WTC11 (cell line): ENCODE data around the gene PGS1. TPM values are rescaled to one million over a fixed set of nuclear protein-coding genes. Genes with fewer than 3 reads are reported as not detected.

Experiments used
- ATAC-seq: fragments of 200-7000 bp; cut with Tn5 transposase; 2 replicates; pipeline ENCODE4 v1.10.0; 2021; ENCODE audit warnings: mild to moderate bottlenecking, moderate library complexity
- CTCF ChIA-PET: fragments of 300-600 bp; sonication (Branson Sonifier 250); formaldehyde crosslinking; loops from one replicate; lab custom pipeline; 2021; ENCODE audit warnings: antibody characterized with exemption; lab: Charles Lee
- POLR2A ChIA-PET: fragments of 350-600 bp; sonication (Branson Sonifier 250); formaldehyde crosslinking; loops from one replicate; lab custom pipeline; 2021; ENCODE audit warnings: antibody characterized with exemption; lab: Charles Lee
- DNase-seq: peaks from one replicate; pipeline ENCODE4 v3.0.0; 2021; ENCODE audit warnings: low spot score
- H3K27ac Mint-ChIP-seq: 2 replicates; pipeline ENCODE4 v1.8.0; 2021; ENCODE audit warnings: mixed read lengths
- H3K27me3 Mint-ChIP-seq: 2 replicates; pipeline ENCODE4 v1.8.0; 2021; ENCODE audit warnings: low read depth, mild to moderate bottlenecking, moderate library complexity, mixed read lengths
- H3K36me3 Mint-ChIP-seq: 2 replicates; pipeline ENCODE4 v1.8.0; 2021; ENCODE audit warnings: mixed read lengths
- H3K4me1 Mint-ChIP-seq: 2 replicates; pipeline ENCODE4 v1.8.0; 2022; ENCODE audit warnings: mixed read lengths
- H3K4me3 Mint-ChIP-seq: 2 replicates; pipeline ENCODE4 v1.8.0; 2021; ENCODE audit warnings: mild to moderate bottlenecking, moderate library complexity, mixed read lengths
- H3K9me3 Mint-ChIP-seq: 2 replicates; pipeline ENCODE4 v1.8.0; 2021; ENCODE audit warnings: mixed read lengths
- FOXP1 ChIP-seq: sonication (generic); formaldehyde crosslinking; IDR thresholded peaks from 2 replicates; pipeline ENCODE4 v1.8.0; 2022; ENCODE audit warnings: missing genetic modification reagents, mild to moderate bottlenecking, moderate library complexity, borderline replicate concordance
- GABPB1 ChIP-seq: sonication (generic); formaldehyde crosslinking; IDR thresholded peaks from 2 replicates; pipeline ENCODE4 v1.8.1; 2023; ENCODE audit warnings: mild to moderate bottlenecking, missing genetic modification reagents
- KAT7 ChIP-seq: sonication (generic); formaldehyde crosslinking; IDR thresholded peaks from 2 replicates; pipeline ENCODE4 v1.8.1; 2023; ENCODE audit warnings: missing genetic modification reagents, mild to moderate bottlenecking, borderline replicate concordance
- NR2C2 ChIP-seq: sonication (generic); formaldehyde crosslinking; IDR thresholded peaks from 2 replicates; pipeline ENCODE4 v1.8.0; 2022; ENCODE audit warnings: mild to moderate bottlenecking, missing genetic modification reagents
- TEAD4 ChIP-seq: sonication (generic); formaldehyde crosslinking; IDR thresholded peaks from 2 replicates; pipeline ENCODE4 v1.8.0; 2022; ENCODE audit warnings: mild to moderate bottlenecking, missing genetic modification reagents
- ZNF121 ChIP-seq: sonication (generic); formaldehyde crosslinking; IDR thresholded peaks from 2 replicates; pipeline ENCODE4 v1.8.0; 2023; ENCODE audit warnings: missing genetic modification reagents
- ZNF232 ChIP-seq: sonication (generic); formaldehyde crosslinking; IDR thresholded peaks from 2 replicates; pipeline ENCODE4 v1.8.0; 2022; ENCODE audit warnings: mild to moderate bottlenecking, missing genetic modification reagents
- ZNF263 ChIP-seq: sonication (generic); formaldehyde crosslinking; IDR thresholded peaks from 2 replicates; pipeline ENCODE4 v1.8.1; 2022; ENCODE audit warnings: low read depth, mild to moderate bottlenecking, moderate library complexity, missing genetic modification reagents
- total RNA-seq: library from RNA; stranded (reverse); gene quantifications from 3 replicates; pipeline ENCODE4 v1.2.3, GENCODE V29; 2021
- TF ChIP-seq, protein P1 (sequence below): fragments of 250-450 bp; sonication (Bioruptor Pico); IDR thresholded peaks from 2 replicates; pipeline ENCODE4 v1.8.0; 2021; ENCODE audit warnings: mild to moderate bottlenecking
- TF ChIP-seq, protein P2 (sequence below): sonication (generic); formaldehyde crosslinking; IDR thresholded peaks from 2 replicates; pipeline ENCODE4 v1.8.1; 2023; ENCODE audit warnings: mild to moderate bottlenecking, moderate library complexity, missing genetic modification reagents
- TF ChIP-seq, protein P3 (sequence below): sonication (generic); formaldehyde crosslinking; IDR thresholded peaks from 2 replicates; pipeline ENCODE4 v1.8.1; 2022; ENCODE audit warnings: missing genetic modification reagents, borderline replicate concordance
- TF ChIP-seq, protein P4 (sequence below): sonication (generic); formaldehyde crosslinking; IDR thresholded peaks from 2 replicates; pipeline ENCODE4 v1.8.0; 2023; ENCODE audit warnings: missing genetic modification reagents
- TF ChIP-seq, protein P5 (sequence below): sonication (generic); formaldehyde crosslinking; IDR thresholded peaks from 2 replicates; pipeline ENCODE4 v1.8.0; 2022; ENCODE audit warnings: mild to moderate bottlenecking, missing genetic modification reagents
- TF ChIP-seq, protein P6 (sequence below): sonication (generic); formaldehyde crosslinking; IDR thresholded peaks from 2 replicates; pipeline ENCODE4 v1.8.0; 2023; ENCODE audit warnings: mild to moderate bottlenecking, missing genetic modification reagents

PGS1 gene
- total RNA-seq, 1 experiment from 2014 or later, result 51.4 TPM

DNA sequence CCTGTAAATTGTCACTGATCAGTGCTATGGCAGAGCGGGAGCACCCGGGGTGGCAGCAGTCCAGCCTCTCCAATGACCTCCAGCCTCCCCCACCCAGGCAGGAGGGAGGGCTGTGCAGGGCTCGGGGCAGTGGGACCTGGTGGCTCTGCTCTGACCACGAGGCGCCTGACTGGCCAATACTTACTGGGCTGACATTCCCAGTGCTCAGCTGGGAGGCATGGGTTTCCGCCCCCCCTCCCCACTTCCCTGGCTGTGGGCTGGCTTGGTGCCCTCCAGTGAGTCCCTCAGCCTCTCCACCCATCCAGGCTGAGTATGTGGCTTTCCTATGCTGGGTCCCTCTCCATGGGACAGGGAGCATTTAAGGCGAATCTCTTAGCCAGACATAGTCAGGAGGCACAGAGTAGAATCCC, 21.3 kb upstream of the PGS1 start:
- peaks cover 67% of the 10 kb centered on the region for H3K4me1 Mint-ChIP-seq
- peak overlapping the region; percentile 74; the same call in 1 of the 2 replicates for H3K27ac Mint-ChIP-seq
- H3K4me3 Mint-ChIP-seq, result peak overlapping the region; percentile 70
- peaks cover 6% of the 10 kb centered on the region for H3K36me3 Mint-ChIP-seq
- ATAC-seq, result no peak
- TF ChIP-seq, protein P1, sequence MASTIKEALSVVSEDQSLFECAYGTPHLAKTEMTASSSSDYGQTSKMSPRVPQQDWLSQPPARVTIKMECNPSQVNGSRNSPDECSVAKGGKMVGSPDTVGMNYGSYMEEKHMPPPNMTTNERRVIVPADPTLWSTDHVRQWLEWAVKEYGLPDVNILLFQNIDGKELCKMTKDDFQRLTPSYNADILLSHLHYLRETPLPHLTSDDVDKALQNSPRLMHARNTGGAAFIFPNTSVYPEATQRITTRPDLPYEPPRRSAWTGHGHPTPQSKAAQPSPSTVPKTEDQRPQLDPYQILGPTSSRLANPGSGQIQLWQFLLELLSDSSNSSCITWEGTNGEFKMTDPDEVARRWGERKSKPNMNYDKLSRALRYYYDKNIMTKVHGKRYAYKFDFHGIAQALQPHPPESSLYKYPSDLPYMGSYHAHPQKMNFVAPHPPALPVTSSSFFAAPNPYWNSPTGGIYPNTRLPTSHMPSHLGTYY (CRISPR knock-in tag), result no peak
- TF ChIP-seq NR2C2 (CRISPR knock-in tag), result no peak
- TF ChIP-seq FOXP1 (CRISPR knock-in tag), result 0 out of 2 replicates have a peak, but pooled peaks have one; percentile 37
- no peak for TF ChIP-seq TEAD4 (CRISPR knock-in tag)
- peaks cover 23% of the 10 kb centered on the region for H3K27me3 Mint-ChIP-seq
- ChIA-PET POLR2A (interaction anchor here (1.7 kb wide), 1 partner anchor 42 kb away, joined by 7 read pairs; no protein-coding TSS in a partner anchor), CTCF (interaction anchor here (1.1 to 1.9 kb wide), 3 partner anchors 22 to 170 kb away, joined by 5 to 7 read pairs (median 5); partner anchors contain the start of genes AFMID and TK1)
- H3K9me3 Mint-ChIP-seq, result no peaks in the 10 kb centered on the region
- DNase-seq, result no peak

DNA sequence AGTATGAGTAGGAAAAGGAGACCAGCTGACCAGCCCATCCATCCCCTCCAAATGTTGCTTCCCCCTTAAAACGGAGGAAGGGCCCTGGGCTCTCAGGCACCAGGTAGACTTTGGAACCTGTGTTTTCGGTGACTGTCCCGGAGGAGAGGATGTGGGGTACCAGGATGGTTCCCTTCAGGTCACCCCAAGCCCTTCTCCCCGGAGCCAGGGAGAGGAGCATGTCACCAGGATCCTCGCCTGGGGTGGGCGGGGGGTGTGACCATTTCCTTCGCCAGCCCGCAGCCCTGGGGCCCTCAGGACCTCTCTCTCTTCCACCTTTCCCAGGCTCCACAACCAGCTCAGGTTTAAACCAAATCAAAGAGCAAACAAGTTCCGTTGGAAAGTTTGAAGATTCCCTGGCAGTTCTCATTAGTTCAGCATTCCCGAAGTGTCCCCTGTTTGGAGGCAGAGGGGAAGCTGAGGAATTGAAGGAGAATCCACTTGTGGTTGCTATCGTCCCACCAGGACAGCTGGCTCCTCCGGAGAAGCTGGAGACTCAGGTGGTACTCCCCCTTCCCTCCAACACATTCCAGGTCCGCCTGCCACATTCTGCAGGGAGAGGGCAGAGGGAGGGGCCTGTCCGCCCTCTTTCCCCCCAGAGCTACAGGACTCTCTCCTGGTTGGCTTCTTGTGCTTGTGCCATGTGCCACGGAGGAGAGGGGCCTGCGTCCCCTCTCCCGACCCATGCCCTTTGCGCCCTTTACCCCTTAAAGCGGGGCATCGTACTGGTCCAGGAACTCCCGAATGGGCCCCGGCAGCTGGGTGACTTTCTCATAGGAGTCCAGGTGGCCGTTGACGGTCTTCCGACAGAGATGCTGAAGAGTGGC, 20.5 kb upstream of the PGS1 start:
- Mint-ChIP-seq H3K4me1 (peaks cover 71% of the 10 kb centered on the region), H3K27me3 (peaks cover 23% of the 10 kb centered on the region), H3K9me3 (no peaks in the 10 kb centered on the region), H3K36me3 (peaks cover 6% of the 10 kb centered on the region), H3K27ac (peak overlapping the region; percentile 41; the same call in 1 of the 2 replicates), H3K4me3 (peak overlapping the region; percentile 70)
- TF ChIP-seq, protein P2, sequence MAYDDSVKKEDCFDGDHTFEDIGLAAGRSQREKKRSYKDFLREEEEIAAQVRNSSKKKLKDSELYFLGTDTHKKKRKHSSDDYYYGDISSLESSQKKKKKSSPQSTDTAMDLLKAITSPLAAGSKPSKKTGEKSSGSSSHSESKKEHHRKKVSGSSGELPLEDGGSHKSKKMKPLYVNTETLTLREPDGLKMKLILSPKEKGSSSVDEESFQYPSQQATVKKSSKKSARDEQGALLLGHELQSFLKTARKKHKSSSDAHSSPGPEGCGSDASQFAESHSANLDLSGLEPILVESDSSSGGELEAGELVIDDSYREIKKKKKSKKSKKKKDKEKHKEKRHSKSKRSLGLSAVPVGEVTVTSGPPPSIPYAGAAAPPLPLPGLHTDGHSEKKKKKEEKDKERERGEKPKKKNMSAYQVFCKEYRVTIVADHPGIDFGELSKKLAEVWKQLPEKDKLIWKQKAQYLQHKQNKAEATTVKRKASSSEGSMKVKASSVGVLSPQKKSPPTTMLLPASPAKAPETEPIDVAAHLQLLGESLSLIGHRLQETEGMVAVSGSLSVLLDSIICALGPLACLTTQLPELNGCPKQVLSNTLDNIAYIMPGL (CRISPR knock-in tag), result 0 out of 2 replicates have a peak, but pooled peaks have one; percentile 22
- TF ChIP-seq, protein P3, sequence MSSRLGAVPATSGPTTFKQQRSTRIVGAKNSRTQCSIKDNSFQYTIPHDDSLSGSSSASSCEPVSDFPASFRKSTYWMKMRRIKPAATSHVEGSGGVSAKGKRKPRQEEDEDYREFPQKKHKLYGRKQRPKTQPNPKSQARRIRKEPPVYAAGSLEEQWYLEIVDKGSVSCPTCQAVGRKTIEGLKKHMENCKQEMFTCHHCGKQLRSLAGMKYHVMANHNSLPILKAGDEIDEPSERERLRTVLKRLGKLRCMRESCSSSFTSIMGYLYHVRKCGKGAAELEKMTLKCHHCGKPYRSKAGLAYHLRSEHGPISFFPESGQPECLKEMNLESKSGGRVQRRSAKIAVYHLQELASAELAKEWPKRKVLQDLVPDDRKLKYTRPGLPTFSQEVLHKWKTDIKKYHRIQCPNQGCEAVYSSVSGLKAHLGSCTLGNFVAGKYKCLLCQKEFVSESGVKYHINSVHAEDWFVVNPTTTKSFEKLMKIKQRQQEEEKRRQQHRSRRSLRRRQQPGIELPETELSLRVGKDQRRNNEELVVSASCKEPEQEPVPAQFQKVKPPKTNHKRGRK, result no peak
- TF ChIP-seq, protein P4, sequence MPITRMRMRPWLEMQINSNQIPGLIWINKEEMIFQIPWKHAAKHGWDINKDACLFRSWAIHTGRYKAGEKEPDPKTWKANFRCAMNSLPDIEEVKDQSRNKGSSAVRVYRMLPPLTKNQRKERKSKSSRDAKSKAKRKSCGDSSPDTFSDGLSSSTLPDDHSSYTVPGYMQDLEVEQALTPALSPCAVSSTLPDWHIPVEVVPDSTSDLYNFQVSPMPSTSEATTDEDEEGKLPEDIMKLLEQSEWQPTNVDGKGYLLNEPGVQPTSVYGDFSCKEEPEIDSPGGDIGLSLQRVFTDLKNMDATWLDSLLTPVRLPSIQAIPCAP (CRISPR knock-in tag), result no peak
- TF ChIP-seq GABPB1 (CRISPR knock-in tag) (no peak), FOXP1 (CRISPR knock-in tag) (no peak)
- TF ChIP-seq, protein P5, sequence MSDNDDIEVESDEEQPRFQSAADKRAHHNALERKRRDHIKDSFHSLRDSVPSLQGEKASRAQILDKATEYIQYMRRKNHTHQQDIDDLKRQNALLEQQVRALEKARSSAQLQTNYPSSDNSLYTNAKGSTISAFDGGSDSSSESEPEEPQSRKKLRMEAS (CRISPR knock-in tag), result 0 out of 2 replicates have a peak, but pooled peaks have one; percentile 32
- ATAC-seq (no peak), DNase-seq (peak; percentile 46)
- ChIA-PET CTCF (interaction anchor here (0.8 to 9.8 kb wide), 7 partner anchors 12 to 171 kb away, joined by 3 to 115 read pairs (median 5); partner anchors contain the start of genes AFMID and TK1), POLR2A (interaction anchor here (0.9 to 1.7 kb wide), 6 partner anchors 11 to 107 kb away, joined by 3 to 10 read pairs (median 4); no protein-coding TSS in a partner anchor)

DNA sequence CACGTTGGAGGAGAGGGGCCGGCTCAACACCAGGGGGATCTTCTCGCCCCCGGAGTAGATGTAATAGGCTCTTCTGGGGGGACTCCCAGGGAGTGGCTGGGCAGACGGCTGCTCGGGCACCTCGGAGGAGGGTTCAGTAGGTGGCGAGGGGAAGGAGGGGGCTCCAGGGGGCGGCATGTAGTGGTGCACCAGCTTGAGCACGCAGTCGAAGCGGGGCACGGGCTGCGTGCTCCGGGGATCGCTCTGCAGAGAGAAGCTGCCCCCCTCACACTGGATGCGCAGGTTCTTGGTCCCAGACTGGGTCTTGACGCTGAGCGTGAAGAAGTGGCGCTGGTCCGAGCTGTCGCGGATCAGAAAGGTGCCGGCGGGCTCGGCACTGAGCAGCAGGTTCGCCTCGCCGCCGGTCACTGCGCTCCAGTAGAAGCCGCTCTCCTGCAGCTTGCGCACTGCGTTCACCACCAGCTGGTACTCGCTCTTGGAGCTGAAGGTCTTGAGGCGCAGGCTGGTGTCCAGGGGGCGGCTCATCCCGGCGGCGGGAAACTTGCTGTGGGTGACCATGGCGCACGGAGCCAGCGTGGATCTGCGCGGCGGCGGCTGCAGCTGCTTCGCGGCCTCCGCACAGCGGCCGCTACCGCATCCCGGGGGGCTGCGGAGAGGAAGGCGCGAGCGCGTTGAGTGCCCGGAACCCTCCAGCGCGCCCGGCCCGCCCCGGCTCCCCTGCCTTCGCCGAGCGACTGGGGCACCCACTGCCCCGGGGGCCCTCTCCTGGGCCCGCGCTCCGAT, 19.7 kb upstream of the PGS1 start:
- Mint-ChIP-seq H3K36me3 (peaks cover 6% of the 10 kb centered on the region), H3K9me3 (no peaks in the 10 kb centered on the region), H3K4me3 (peak overlapping the region; percentile 70), H3K27me3 (peaks cover 21% of the 10 kb centered on the region), H3K27ac (no peak overlapping the region), H3K4me1 (peaks cover 70% of the 10 kb centered on the region)
- POLR2A ChIA-PET, result interaction anchor here (0.9 to 1.7 kb wide), 6 partner anchors 11 to 108 kb away, joined by 3 to 10 read pairs (median 4); no protein-coding TSS in a partner anchor
- CTCF ChIA-PET, result interaction anchor here (1.0 to 9.8 kb wide), 7 partner anchors 11 to 172 kb away, joined by 3 to 115 read pairs (median 5); partner anchors contain the start of genes AFMID and TK1
- peak; percentile 48 for DNase-seq
- ATAC-seq, result no peak
- TF ChIP-seq ZNF121, result no peak
- TF ChIP-seq, protein P6, sequence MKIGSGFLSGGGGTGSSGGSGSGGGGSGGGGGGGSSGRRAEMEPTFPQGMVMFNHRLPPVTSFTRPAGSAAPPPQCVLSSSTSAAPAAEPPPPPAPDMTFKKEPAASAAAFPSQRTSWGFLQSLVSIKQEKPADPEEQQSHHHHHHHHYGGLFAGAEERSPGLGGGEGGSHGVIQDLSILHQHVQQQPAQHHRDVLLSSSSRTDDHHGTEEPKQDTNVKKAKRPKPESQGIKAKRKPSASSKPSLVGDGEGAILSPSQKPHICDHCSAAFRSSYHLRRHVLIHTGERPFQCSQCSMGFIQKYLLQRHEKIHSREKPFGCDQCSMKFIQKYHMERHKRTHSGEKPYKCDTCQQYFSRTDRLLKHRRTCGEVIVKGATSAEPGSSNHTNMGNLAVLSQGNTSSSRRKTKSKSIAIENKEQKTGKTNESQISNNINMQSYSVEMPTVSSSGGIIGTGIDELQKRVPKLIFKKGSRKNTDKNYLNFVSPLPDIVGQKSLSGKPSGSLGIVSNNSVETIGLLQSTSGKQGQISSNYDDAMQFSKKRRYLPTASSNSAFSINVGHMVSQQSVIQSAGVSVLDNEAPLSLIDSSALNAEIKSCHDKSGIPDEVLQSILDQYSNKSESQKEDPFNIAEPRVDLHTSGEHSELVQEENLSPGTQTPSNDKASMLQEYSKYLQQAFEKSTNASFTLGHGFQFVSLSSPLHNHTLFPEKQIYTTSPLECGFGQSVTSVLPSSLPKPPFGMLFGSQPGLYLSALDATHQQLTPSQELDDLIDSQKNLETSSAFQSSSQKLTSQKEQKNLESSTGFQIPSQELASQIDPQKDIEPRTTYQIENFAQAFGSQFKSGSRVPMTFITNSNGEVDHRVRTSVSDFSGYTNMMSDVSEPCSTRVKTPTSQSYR (CRISPR knock-in tag), result no peak
- no peak for TF ChIP-seq ZNF263 (CRISPR knock-in tag)
- no peak; the same call in 1 of the 2 replicates for TF ChIP-seq ZNF232 (CRISPR knock-in tag)
- TF ChIP-seq KAT7 (CRISPR knock-in tag), result peak; percentile 50; the same call in 1 of the 2 replicates
